K562 (cell line): ENCODE measurements around the gene MTHFS. TPM values are rescaled to one million over a fixed set of nuclear protein-coding genes. Genes with fewer than 3 reads are reported as not detected.

ENCODE experiments used
- ETV1 ChIP-seq: fragments of 450-650 bp; conservative IDR thresholded peaks from 2 replicates; pipeline ENCODE4 v1.6.1; 2016; ENCODE audit warnings: missing genetic modification characterization, control low read depth, low read depth, missing compliant biosample characterization
- HMGN3 ChIP-seq: IDR thresholded peaks from 2 replicates; pipeline ENCODE4 v1.6.1; 2011; ENCODE audit warnings: borderline replicate concordance, low read depth, mild to moderate bottlenecking, mixed read lengths, low read length; ENCODE audit not compliant: insufficient read length; ENCODE audit errors: extremely low read depth
- JUN ChIP-seq, 2 experiments: sonication (generic) in 1 of 2; formaldehyde crosslinking in 1 of 2; IDR thresholded peaks; 2 replicates each; pipeline versions ENCODE4 v1.6.1 to v1.8.0; 2012 to 2022; ENCODE audit warnings: borderline replicate concordance in 2 of 2, mild to moderate bottlenecking in 2 of 2, improper control_type of control experiment in 1 of 2, low read depth in 1 of 2, low read length in 1 of 2, missing genetic modification reagents in 1 of 2
- NONO ChIP-seq, 2 experiments: fragments of 200-400 bp in 1 of 2; fragments of 450-650 bp in 1 of 2; formaldehyde crosslinking in 1 of 2; IDR thresholded peaks; 2 replicates each; pipeline ENCODE4 v1.6.1; 2017; ENCODE audit warnings: low read depth in 2 of 2, mild to moderate bottlenecking in 2 of 2, moderate library complexity in 2 of 2, low read length in 1 of 2
- SMARCA4 ChIP-seq: fragments of 450-650 bp; IDR thresholded peaks from 2 replicates; pipeline ENCODE4 v1.6.1; 2016
- TCF7 ChIP-seq: sonication (generic); IDR thresholded peaks from 2 replicates; pipeline ENCODE4 v1.6.1; 2016; ENCODE audit warnings: antibody characterized with exemption, borderline replicate concordance
- THRAP3 ChIP-seq: fragments of 450-650 bp; IDR thresholded peaks from 2 replicates; pipeline ENCODE4 v1.6.1; 2016; ENCODE audit warnings: mild to moderate bottlenecking, inconsistent platforms, borderline replicate concordance
- ZEB2 ChIP-seq: fragments of 450-650 bp; IDR thresholded peaks from 2 replicates; pipeline ENCODE4 v1.6.1; 2016
- ZNF174 ChIP-seq: fragments of 250-450 bp; sonication (Bioruptor Pico); IDR thresholded peaks from 2 replicates; pipeline ENCODE4 v1.4.0; 2020; ENCODE audit warnings: mild to moderate bottlenecking
- ZNF41 ChIP-seq: fragments of 250-450 bp; sonication (Bioruptor Pico); conservative IDR thresholded peaks from 2 replicates; pipeline ENCODE4 v1.4.0; 2020; ENCODE audit warnings: mild to moderate bottlenecking
- polyA plus RNA-seq, 8 experiments: library from polyadenylated mRNA; depleted of rRNA in 4 of 8; stranded (reverse) in 5 of 8; unstranded in 3 of 8; fragments of >200 nt; fragmentation: Nextera tagmentation in 2 of 8; fragmentation: Illumina TruSeq in 1 of 8; extraction: Ambion mirVana in 2 of 8; extraction: Trizol in 1 of 8; gene quantifications; 2 replicates each; pipeline versions ENCODE4 v1.2.1 to v1.2.3, GENCODE V29; 2011 to 2014; ENCODE audit warnings: inconsistent platforms in 1 of 8, missing spikeins in 1 of 8
- total RNA-seq, 7 experiments: library from RNA; depleted of rRNA in 6 of 7; stranded (reverse); fragments of >200 nt in 6 of 7; fragmentation: Illumina TruSeq in 2 of 7; extraction: Trizol in 2 of 7; gene quantifications; 2 replicates each; pipeline versions ENCODE4 v1.2.1 to v1.2.3, GENCODE V29; 2011 to 2021; ENCODE audit warnings: low replicate concordance in 1 of 7
- TF ChIP-seq, protein P1 (sequence below): fragments of 250-450 bp; sonication (Bioruptor Pico); IDR thresholded peaks from 2 replicates; pipeline ENCODE4 v1.5.0; 2022; ENCODE audit warnings: mild to moderate bottlenecking
- TF ChIP-seq, protein P2 (sequence below): fragments of 200-400 bp; formaldehyde crosslinking; IDR thresholded peaks from 2 replicates; pipeline ENCODE4 v1.6.1; 2017; ENCODE audit warnings: mild to moderate bottlenecking, low read depth, low read length, moderate library complexity
- TF ChIP-seq, protein P3 (sequence below): fragments of 450-650 bp; formaldehyde crosslinking; IDR thresholded peaks from 2 replicates; pipeline ENCODE4 v1.4.0; 2022; ENCODE audit warnings: missing genetic modification characterization
- TF ChIP-seq, protein P4 (sequence below): fragments of 250-450 bp; sonication (Bioruptor Pico); IDR thresholded peaks from 2 replicates; pipeline ENCODE4 v1.5.0; 2021; ENCODE audit warnings: mild to moderate bottlenecking, borderline replicate concordance
- TF ChIP-seq, protein P5 (sequence below): sonication (generic); formaldehyde crosslinking; IDR thresholded peaks from 2 replicates; pipeline ENCODE4 v1.8.0; 2022; ENCODE audit warnings: mild to moderate bottlenecking, missing genetic modification reagents, borderline replicate concordance

The MTHFS gene
- total and polyA plus RNA-seq, 9 of the 15 experiments (the other 6 are each of a cell fraction or from before 2014, with no cell fraction given) = 17.8 to 79.3 (median 41.7) TPM

DNA sequence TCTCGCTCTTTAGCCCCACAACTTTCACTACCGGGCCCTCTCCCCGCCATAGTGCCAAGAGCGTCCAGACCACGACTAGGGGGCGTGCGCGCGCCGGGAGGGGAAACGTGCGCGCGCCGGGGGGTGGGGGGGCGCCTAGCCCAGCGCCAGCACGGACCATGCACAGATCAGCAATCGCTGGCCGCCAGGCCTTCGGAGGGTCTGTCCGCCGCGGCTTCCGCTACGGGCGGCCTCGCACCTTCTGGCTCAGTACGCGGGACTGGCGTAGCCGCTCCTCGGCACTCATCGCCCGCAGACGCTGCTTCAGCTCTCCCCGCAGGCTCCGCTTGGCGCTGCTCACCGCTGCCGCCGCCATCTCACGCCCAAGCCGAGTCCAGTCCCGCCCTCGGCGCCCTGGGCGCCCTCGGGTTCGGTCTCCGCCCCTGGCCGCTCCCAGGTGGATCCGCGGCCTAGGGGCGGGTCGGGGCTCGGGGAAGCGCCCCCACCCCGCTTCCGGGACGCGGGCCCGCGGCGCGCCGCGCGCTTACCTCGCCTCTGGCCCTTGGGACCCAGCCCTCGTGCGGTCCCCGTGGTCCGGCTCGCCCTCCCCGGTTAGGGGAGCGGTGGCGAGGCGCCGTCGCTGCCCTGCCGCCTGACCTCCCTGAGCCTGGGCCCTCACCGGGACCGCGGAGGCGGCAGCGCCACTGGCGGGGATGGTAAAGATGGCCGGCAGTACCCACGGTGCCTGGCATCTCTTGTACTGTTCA is at the start of gene MTHFS (continued):
- TF ChIP-seq, protein P1, sequence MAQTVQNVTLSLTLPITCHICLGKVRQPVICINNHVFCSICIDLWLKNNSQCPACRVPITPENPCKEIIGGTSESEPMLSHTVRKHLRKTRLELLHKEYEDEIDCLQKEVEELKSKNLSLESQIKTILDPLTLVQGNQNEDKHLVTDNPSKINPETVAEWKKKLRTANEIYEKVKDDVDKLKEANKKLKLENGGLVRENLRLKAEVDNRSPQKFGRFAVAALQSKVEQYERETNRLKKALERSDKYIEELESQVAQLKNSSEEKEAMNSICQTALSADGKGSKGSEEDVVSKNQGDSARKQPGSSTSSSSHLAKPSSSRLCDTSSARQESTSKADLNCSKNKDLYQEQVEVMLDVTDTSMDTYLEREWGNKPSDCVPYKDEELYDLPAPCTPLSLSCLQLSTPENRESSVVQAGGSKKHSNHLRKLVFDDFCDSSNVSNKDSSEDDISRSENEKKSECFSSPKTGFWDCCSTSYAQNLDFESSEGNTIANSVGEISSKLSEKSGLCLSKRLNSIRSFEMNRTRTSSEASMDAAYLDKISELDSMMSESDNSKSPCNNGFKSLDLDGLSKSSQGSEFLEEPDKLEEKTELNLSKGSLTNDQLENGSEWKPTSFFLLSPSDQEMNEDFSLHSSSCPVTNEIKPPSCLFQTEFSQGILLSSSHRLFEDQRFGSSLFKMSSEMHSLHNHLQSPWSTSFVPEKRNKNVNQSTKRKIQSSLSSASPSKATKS (CRISPR knock-in tag) = no peak
- TF ChIP-seq JUN (IDR thresholded peaks at IDR 0.05; ENCODE audit: borderline replicate concordance, low read depth, low read length) = peak; percentile 19; the same call in 1 of the 2 replicates
- no peak; the same call in 1 of the 2 replicates for TF ChIP-seq JUN (CRISPR knock-in tag; IDR thresholded peaks at IDR 0.05; ENCODE audit: borderline replicate concordance)
- TF ChIP-seq, protein P2, sequence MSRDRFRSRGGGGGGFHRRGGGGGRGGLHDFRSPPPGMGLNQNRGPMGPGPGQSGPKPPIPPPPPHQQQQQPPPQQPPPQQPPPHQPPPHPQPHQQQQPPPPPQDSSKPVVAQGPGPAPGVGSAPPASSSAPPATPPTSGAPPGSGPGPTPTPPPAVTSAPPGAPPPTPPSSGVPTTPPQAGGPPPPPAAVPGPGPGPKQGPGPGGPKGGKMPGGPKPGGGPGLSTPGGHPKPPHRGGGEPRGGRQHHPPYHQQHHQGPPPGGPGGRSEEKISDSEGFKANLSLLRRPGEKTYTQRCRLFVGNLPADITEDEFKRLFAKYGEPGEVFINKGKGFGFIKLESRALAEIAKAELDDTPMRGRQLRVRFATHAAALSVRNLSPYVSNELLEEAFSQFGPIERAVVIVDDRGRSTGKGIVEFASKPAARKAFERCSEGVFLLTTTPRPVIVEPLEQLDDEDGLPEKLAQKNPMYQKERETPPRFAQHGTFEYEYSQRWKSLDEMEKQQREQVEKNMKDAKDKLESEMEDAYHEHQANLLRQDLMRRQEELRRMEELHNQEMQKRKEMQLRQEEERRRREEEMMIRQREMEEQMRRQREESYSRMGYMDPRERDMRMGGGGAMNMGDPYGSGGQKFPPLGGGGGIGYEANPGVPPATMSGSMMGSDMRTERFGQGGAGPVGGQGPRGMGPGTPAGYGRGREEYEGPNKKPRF = no peak
- TF ChIP-seq ZNF174 (CRISPR knock-in tag) = no peak
- TF ChIP-seq, protein P3, sequence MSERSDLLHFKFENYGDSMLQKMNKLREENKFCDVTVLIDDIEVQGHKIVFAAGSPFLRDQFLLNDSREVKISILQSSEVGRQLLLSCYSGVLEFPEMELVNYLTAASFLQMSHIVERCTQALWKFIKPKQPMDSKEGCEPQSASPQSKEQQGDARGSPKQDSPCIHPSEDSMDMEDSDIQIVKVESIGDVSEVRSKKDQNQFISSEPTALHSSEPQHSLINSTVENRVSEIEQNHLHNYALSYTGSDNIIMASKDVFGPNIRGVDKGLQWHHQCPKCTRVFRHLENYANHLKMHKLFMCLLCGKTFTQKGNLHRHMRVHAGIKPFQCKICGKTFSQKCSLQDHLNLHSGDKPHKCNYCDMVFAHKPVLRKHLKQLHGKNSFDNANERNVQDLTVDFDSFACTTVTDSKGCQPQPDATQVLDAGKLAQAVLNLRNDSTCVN (CRISPR knock-in tag) = no peak
- TF ChIP-seq, protein P4, sequence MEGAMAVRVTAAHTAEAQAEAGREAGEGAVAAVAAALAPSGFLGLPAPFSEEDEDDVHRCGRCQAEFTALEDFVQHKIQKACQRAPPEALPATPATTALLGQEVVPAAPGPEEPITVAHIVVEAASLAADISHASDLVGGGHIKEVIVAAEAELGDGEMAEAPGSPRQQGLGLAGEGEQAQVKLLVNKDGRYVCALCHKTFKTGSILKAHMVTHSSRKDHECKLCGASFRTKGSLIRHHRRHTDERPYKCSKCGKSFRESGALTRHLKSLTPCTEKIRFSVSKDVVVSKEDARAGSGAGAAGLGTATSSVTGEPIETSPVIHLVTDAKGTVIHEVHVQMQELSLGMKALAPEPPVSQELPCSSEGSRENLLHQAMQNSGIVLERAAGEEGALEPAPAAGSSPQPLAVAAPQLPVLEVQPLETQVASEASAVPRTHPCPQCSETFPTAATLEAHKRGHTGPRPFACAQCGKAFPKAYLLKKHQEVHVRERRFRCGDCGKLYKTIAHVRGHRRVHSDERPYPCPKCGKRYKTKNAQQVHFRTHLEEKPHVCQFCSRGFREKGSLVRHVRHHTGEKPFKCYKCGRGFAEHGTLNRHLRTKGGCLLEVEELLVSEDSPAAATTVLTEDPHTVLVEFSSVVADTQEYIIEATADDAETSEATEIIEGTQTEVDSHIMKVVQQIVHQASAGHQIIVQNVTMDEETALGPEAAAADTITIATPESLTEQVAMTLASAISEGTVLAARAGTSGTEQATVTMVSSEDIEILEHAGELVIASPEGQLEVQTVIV (CRISPR knock-in tag) = no peak
- TF ChIP-seq ETV1 = 0 out of 2 replicates have a peak, but pooled peaks have one; percentile 17
- TF ChIP-seq HMGN3 = no peak
- peak; percentile 86 to 90 for TF ChIP-seq NONO (IDR thresholded peaks at IDR 0.05; ENCODE audit: low read depth in 2 of 2, low read length in 1 of 2)
- TF ChIP-seq THRAP3 = no peak
- TF ChIP-seq, protein P5, sequence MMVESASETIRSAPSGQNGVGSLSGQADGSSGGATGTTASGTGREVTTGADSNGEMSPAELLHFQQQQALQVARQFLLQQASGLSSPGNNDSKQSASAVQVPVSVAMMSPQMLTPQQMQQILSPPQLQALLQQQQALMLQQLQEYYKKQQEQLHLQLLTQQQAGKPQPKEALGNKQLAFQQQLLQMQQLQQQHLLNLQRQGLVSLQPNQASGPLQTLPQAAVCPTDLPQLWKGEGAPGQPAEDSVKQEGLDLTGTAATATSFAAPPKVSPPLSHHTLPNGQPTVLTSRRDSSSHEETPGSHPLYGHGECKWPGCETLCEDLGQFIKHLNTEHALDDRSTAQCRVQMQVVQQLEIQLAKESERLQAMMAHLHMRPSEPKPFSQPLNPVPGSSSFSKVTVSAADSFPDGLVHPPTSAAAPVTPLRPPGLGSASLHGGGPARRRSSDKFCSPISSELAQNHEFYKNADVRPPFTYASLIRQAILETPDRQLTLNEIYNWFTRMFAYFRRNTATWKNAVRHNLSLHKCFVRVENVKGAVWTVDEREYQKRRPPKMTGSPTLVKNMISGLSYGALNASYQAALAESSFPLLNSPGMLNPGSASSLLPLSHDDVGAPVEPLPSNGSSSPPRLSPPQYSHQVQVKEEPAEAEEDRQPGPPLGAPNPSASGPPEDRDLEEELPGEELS (CRISPR knock-in tag) = peak; percentile 67; the same call in 1 of the 2 replicates
- no peak for TF ChIP-seq ZNF41
- TF ChIP-seq ZEB2 = no peak
- TF ChIP-seq TCF7 = no peak; the same call in 1 of the 2 replicates
- no peak for TF ChIP-seq SMARCA4
